Activated CD8-positive, alpha-beta memory T cell treated with anti-CD3 and anti-CD28 coated beads, Interleukin-2, amount 10 ng/mL, durations not matched to agents 7 days and 5 days (primary cell): Measurements from ENCODE around the gene EXOC4. TPM values are rescaled to one million over a fixed set of nuclear protein-coding genes. Genes with fewer than 3 reads are reported as not detected.

ENCODE experiments used
- ATAC-seq: fragments of 150-1000 bp; cut with Tn5 transposase; one replicate; pipeline ENCODE4 v1.10.0; 2021; ENCODE audit warnings: moderate library complexity
- CTCF ChIA-PET: fragments of 350-600 bp; sonication (Branson Sonifier 250); formaldehyde crosslinking; loops from one replicate; lab custom pipeline; 2021; ENCODE audit warnings: antibody characterized with exemption; lab: Charles Lee
- DNase-seq: peaks from one replicate; pipeline ENCODE4 v3.0.0-alpha.2; 2020
- H3K27ac Mint-ChIP-seq: one replicate; pipeline ENCODE4 v1.8.0; 2021; ENCODE audit warnings: mild to moderate bottlenecking, mixed read lengths
- H3K27me3 Mint-ChIP-seq: one replicate; pipeline ENCODE4 v1.8.0; 2021; ENCODE audit warnings: mixed read lengths
- H3K36me3 Mint-ChIP-seq: one replicate; pipeline ENCODE4 v1.8.0; 2021; ENCODE audit warnings: mild to moderate bottlenecking, mixed read lengths
- H3K4me1 Mint-ChIP-seq: one replicate; pipeline ENCODE4 v1.8.0; 2021; ENCODE audit warnings: mixed read lengths
- H3K4me3 Mint-ChIP-seq: one replicate; pipeline ENCODE4 v1.8.0; 2021; ENCODE audit warnings: mild to moderate bottlenecking, moderate library complexity, mixed read lengths
- H3K9me3 Mint-ChIP-seq: one replicate; pipeline ENCODE4 v1.8.0; 2022; ENCODE audit warnings: low read depth, mixed read lengths
- total RNA-seq, 2 experiments: library from RNA; stranded (reverse); gene quantifications; one replicate each; pipeline ENCODE4 v1.2.3, GENCODE V29; 2021

EXOC4 gene
- total RNA-seq, 2 experiments from 2014 or later: 68.6 to 88.3 TPM

DNA sequence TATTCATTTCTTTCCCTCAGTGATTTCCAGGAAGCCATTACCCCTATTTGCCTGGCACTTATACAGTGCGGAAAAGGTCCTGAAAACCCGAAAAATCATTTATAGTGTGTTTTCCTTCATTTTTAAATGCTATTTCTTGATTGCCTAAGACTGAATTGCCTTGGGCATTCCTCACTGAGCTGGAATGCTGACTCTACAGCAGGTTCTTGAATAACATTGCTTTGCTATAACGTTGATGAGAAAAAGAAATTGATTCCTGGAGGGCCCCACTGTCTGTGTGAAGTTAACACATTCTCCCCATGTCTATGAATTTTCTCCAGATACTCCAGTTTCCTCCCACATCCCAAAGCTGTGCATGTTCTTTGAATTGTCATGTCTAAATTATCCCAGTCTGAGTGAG lies 308.5 kb downstream of the EXOC4 start:
- Mint-ChIP-seq H3K36me3 (peaks cover 4% of the 10 kb centered on the region), H3K27ac (peak overlapping the region; percentile 49), H3K27me3 (no peaks in the 10 kb centered on the region), H3K4me3 (no peak overlapping the region), H3K4me1 (peaks cover 15% of the 10 kb centered on the region), H3K9me3 (no peaks in the 10 kb centered on the region)
- no peak for DNase-seq
- no peak for ATAC-seq
- CTCF ChIA-PET: no interaction called here

DNA sequence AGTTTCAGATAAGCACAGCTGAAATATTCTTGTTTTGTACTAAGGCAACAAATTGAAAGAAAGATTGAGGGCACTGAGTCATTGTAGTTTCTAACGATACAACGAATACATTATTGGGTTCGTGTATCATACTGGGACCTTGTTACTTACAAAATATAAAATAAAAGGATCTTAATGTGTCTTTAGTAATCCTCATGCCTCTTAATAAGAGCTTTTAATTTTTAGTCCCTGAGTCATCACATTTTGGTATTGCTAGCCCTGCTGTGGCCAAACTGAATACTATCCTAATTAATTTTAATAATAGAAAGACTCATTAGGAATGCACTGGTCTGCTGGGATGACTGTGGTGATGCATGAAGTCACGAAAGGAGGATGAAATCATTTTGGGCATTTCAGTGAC lies 309.7 kb downstream of the EXOC4 start:
- no peak overlapping the region for H3K27ac Mint-ChIP-seq
- peaks cover 15% of the 10 kb centered on the region for H3K4me1 Mint-ChIP-seq
- no peak overlapping the region for H3K4me3 Mint-ChIP-seq
- no peaks in the 10 kb centered on the region for H3K9me3 Mint-ChIP-seq
- no peaks in the 10 kb centered on the region for H3K27me3 Mint-ChIP-seq
- DNase-seq: no peak
- peaks cover 4% of the 10 kb centered on the region for H3K36me3 Mint-ChIP-seq
- no peak for ATAC-seq
- CTCF ChIA-PET: no interaction called here

DNA sequence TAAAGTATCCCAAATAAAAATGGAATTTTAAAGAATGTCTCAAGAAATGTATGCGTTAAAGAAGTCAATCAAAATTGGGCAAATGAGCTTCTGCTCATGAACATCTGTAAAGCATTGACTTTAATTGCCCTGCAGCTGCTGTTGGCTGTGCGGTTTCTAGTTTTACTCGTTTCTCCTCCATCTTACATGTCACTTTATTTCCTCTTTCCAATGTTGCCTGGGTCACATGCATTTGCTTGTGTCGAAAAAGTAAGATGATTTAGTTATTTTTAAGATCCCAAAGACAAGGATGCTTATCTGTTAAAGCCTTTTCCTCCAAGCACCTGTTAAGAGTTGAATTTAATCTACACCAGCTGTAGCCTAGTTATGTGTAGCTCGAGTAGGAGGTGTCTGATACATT lies 310.4 kb downstream of the EXOC4 start:
- CTCF ChIA-PET: no interaction called here
- Mint-ChIP-seq H3K9me3 (no peaks in the 10 kb centered on the region), H3K4me1 (peaks cover 15% of the 10 kb centered on the region), H3K27ac (no peak overlapping the region), H3K4me3 (no peak overlapping the region), H3K36me3 (peaks cover 4% of the 10 kb centered on the region), H3K27me3 (no peaks in the 10 kb centered on the region)
- ATAC-seq: no peak
- DNase-seq: no peak

DNA sequence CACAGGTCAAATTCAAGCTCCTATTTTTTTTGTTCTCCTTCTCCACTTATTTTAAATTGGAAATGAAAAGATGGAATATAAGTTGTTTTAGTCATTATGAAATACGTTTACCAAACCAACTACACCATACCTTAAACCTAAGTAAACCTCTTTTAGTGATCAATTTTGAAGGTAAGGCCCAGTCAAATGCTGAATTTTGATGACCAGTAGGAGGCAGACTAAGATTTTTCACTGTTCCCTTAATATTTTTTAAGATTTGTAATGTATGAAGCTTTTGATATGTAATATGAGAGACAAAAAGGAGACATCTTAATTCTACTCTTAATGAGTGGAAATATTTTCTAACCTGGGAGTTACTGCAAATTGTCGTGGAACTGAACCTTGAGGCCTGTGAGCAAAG lies 311.6 kb downstream of the EXOC4 start:
- Mint-ChIP-seq H3K4me3 (no peak overlapping the region), H3K9me3 (no peaks in the 10 kb centered on the region), H3K36me3 (peaks cover 4% of the 10 kb centered on the region), H3K27me3 (no peaks in the 10 kb centered on the region), H3K4me1 (peaks cover 15% of the 10 kb centered on the region), H3K27ac (no peak overlapping the region)
- DNase-seq: no peak
- CTCF ChIA-PET: no interaction called here
- no peak for ATAC-seq

GRCh38 chr7:133568544-133568943 lies 315.7 kb downstream of the EXOC4 start:
- CTCF ChIA-PET: no interaction called here
- Mint-ChIP-seq H3K9me3 (no peaks in the 10 kb centered on the region), H3K4me3 (no peak overlapping the region), H3K27ac (no peak overlapping the region), H3K27me3 (no peaks in the 10 kb centered on the region), H3K36me3 (peaks cover 4% of the 10 kb centered on the region), H3K4me1 (no peaks in the 10 kb centered on the region)
- ATAC-seq (no peak), DNase-seq (no peak)

DNA sequence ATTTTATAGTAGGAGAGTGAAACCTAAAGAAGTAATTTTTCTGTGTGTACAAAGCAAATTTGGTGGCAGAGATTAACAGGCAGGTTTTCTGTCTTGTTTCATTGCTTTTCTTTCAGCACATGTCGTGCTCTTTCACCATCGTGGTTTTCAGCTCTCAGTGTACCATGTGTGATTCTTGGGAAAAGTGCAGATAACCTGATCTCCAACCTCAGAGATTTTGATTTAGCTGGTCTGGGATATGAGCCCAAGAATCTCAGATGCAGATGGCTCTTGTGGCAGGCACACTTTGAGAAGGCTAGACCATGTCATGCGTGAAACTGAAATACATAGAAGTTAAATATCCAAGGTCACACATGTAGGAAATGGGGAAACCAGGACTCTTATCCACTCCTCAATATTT lies 317.4 kb downstream of the EXOC4 start:
- Mint-ChIP-seq H3K9me3 (no peaks in the 10 kb centered on the region), H3K4me1 (no peaks in the 10 kb centered on the region), H3K36me3 (peaks cover 2% of the 10 kb centered on the region), H3K27me3 (no peaks in the 10 kb centered on the region), H3K27ac (no peak overlapping the region), H3K4me3 (no peak overlapping the region)
- ATAC-seq: no peak
- CTCF ChIA-PET: no interaction called here
- no peak for DNase-seq

GRCh38 chr7:133571076-133571475 lies 318.2 kb downstream of the EXOC4 start:
- H3K4me1 Mint-ChIP-seq: no peaks in the 10 kb centered on the region
- no peak overlapping the region for H3K27ac Mint-ChIP-seq

DNA sequence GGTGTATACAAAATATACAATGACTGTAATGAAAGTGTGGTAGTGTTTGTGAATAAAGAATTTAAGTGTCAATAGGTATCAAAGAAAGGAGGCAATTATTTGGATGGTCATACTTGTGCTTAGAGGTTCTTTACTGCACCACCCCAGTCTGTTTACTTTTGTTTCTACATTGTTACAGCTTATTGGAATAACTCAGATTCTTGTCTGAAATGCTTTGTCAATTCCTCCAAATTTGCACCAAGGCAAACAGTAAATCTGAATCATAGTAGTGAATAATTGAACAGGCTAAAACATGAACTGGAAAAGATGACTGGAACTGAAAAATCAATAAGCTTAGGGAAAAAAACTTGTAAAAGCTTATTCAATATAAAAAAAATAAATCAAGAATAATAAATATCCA lies 319.2 kb downstream of the EXOC4 start:
- no peak for ATAC-seq
- Mint-ChIP-seq H3K27ac (no peak overlapping the region), H3K4me3 (no peak overlapping the region), H3K36me3 (no peaks in the 10 kb centered on the region), H3K27me3 (no peaks in the 10 kb centered on the region), H3K9me3 (no peaks in the 10 kb centered on the region), H3K4me1 (no peaks in the 10 kb centered on the region)
- DNase-seq: no peak
- CTCF ChIA-PET: no interaction called here

More at GRCh38 chr7:133571076-133571475, 318.2 kb downstream of the EXOC4 start:
- Mint-ChIP-seq H3K9me3 (no peaks in the 10 kb centered on the region), H3K36me3 (no peaks in the 10 kb centered on the region), H3K4me3 (no peak overlapping the region), H3K27me3 (no peaks in the 10 kb centered on the region)
- ATAC-seq (no peak), DNase-seq (no peak)
- CTCF ChIA-PET: no interaction called here

DNA sequence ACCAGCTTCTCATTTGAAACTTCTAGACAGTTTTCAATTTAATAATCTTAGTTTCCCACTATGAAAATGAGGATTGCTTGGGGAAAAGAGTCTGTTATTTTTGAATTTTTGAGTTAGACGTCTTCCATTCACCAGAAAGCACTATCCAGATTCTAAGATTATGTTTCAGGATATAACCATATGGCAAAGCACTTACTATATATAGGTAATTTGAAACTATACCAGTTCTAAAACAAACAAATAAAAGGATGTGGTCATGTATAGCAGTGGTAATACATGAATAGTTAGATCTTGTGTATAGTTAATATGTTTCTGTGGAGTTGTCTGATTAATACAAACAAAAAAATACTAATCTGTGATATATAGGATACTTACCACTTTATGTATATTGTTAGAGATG lies 320.0 kb downstream of the EXOC4 start:
- CTCF ChIA-PET: no interaction called here
- H3K27me3 Mint-ChIP-seq: no peaks in the 10 kb centered on the region
- no peak overlapping the region for H3K4me3 Mint-ChIP-seq
- no peaks in the 10 kb centered on the region for H3K36me3 Mint-ChIP-seq
- no peak overlapping the region for H3K27ac Mint-ChIP-seq
- H3K4me1 Mint-ChIP-seq: no peaks in the 10 kb centered on the region
- H3K9me3 Mint-ChIP-seq: no peaks in the 10 kb centered on the region
- ATAC-seq (no peak), DNase-seq (no peak)

DNA sequence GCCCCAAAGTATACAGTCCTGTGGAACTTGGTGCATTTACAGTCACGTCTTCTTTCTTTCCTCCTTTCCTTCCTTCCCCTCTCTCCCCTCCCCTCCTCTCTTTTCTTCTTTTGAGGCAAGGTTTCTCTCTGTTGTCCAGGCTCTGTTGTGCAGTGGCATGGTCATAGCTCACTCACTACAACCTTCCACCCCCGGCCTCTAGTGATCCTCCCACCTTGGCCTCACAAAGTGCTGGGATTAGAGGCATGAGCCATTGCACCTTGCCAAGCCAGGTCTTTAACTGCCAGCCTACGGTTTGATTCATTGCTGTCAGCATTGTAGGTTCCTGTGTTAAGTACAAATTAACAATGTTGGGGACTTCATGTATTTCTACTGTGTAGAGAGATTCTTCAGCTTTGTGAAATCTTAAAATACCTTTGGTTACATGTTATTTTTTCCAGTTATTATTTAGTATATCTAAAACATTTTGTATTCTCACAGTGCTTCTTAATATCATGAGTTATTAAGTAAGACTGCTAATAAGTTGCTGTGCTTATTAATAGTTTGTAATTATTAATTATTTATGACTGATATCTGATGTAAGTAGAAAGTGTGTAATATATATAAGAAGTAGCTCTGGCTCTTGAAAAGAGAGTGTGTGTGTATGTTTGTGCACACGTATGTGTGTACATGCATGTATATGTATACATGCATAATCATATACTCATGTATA lies 320.8 kb downstream of the EXOC4 start:
- Mint-ChIP-seq H3K27ac (no peak overlapping the region), H3K9me3 (no peaks in the 10 kb centered on the region), H3K4me1 (no peaks in the 10 kb centered on the region), H3K27me3 (no peaks in the 10 kb centered on the region), H3K36me3 (no peaks in the 10 kb centered on the region), H3K4me3 (no peak overlapping the region)
- CTCF ChIA-PET: no interaction called here
- DNase-seq: no peak
- no peak for ATAC-seq

DNA sequence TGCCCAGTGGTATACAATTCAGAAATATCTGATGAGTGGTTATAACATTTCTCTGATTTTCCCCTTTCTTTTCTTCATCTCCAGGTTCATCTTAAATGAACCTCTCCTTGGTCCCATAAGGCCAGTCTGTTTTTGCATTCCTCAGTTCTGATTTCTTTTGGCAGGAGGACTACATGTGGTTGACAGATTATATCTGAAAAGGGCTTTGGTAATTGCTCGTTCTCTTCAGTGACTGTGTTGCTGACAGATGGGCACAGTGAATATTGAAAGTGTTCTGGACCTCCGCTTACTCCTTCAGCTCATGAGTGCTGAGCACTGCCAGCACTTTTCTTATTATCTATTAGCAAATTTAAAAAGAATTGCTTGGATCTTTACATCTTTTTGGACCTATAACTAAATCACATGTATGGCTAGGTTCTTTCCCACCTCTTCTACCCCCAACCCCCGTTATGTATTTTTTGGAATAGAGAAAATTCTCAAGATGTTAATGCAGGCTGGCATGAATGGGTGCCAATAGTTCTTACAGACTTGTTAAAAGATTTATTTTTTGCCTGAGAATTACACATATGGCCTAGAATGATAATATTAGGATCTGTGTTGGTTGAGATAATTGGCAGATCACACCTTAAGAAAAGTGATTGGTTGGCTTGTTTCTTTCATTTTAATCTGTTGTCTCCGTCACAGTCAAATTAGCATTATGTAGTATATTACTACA lies 323.0 kb downstream of the EXOC4 start:
- no peak for DNase-seq
- H3K9me3 Mint-ChIP-seq: peaks cover 2% of the 10 kb centered on the region
- H3K4me3 Mint-ChIP-seq: no peak overlapping the region
- CTCF ChIA-PET: no interaction called here
- H3K36me3 Mint-ChIP-seq: peaks cover 5% of the 10 kb centered on the region
- no peak for ATAC-seq
- no peak overlapping the region for H3K27ac Mint-ChIP-seq
- H3K27me3 Mint-ChIP-seq: no peaks in the 10 kb centered on the region
- H3K4me1 Mint-ChIP-seq: no peaks in the 10 kb centered on the region

DNA sequence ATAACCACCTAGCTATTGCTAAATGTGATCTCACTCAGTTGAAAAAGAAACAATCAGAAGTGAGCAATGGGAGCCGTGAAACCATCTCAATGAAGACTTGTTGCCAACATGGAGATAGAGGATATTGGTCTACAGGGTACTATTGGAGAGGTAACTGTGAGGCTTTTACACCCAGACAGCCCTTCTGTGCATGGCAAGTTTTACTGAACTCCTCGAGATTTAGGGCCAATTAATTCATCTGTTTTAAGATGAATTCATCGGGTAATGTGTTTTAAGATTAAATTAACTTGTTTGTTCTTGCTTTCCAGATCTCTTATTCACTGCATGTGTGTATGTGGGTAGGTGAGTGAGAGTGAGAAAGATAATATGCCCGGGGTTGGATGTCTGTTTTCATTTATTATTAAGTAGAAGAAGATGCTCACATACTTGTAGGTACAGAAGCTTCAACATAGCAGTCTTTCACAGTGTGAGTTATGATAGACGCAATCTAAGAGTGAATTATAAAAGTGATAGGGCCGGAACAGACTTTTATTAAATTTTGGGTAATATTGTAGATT lies 323.8 kb downstream of the EXOC4 start:
- no peak overlapping the region for H3K27ac Mint-ChIP-seq
- CTCF ChIA-PET: no interaction called here
- H3K4me1 Mint-ChIP-seq: no peaks in the 10 kb centered on the region
- peaks cover 5% of the 10 kb centered on the region for H3K36me3 Mint-ChIP-seq
- H3K9me3 Mint-ChIP-seq: peaks cover 2% of the 10 kb centered on the region
- ATAC-seq: no peak
- no peak for DNase-seq
- no peaks in the 10 kb centered on the region for H3K27me3 Mint-ChIP-seq
- no peak overlapping the region for H3K4me3 Mint-ChIP-seq

DNA sequence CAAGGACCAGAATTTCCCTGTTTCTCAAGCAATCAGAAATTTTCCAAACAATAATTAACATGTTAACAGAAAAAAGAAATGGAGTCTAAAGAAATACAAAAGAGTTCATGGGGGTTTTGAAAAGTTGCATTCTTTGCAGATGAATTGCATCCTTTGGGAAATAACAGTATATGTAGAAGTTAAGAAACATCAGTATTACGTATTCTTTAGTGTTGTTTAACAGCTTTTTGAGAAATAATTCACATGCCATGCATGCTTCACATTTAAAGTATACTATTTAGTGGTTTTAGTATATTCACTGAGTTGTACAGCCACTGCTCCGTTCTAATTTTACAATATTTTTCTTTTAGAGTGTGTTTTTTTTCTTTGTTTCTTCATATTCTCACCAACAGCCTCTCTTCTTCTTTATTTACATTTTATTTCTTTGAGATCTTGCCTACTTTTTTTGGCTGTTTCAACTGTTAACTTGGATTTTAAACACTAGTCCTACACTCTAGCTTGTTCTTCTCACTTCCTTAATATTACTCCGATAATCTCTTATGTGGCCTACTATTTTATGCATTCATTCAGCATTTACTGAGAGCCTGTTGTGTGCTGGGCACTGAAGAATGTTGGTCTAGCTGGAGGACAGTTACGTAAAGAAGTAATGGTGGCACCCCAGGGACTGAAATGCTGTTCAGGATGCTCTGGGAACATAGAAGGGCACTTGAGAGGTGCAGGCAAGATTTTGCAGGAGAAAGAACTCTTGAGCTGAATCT lies 330.1 kb downstream of the EXOC4 start:
- H3K27me3 Mint-ChIP-seq: no peaks in the 10 kb centered on the region
- H3K27ac Mint-ChIP-seq: no peak overlapping the region

More for the DNA sequence above, 330.1 kb downstream of the EXOC4 start:
- DNase-seq (no peak), ATAC-seq (no peak)
- no peak overlapping the region for H3K4me3 Mint-ChIP-seq
- CTCF ChIA-PET: no interaction called here
- H3K9me3 Mint-ChIP-seq: peaks cover 2% of the 10 kb centered on the region
- no peaks in the 10 kb centered on the region for H3K4me1 Mint-ChIP-seq
- H3K36me3 Mint-ChIP-seq: peaks cover 14% of the 10 kb centered on the region
